AG04450 (cell line): ENCODE results near the gene CENPM. TPM values are rescaled to one million over a fixed set of nuclear protein-coding genes. Genes with fewer than 3 reads are reported as not detected.

Experiments
- CTCF ChIA-PET: fragments of 300-600, 350-600 bp; formaldehyde crosslinking; extraction: SDS; loops from one replicate; lab custom pipeline; 2022; ENCODE audit warnings: antibody characterized with exemption, inconsistent platforms; lab: Charles Lee
- POLR2A ChIA-PET: fragments of 350-600 bp; formaldehyde crosslinking; extraction: SDS; loops from one replicate; lab custom pipeline; 2021; ENCODE audit warnings: antibody characterized with exemption, inconsistent platforms; lab: Yijun Ruan, JAX
- DNase-seq: peaks from one replicate; pipeline ENCODE4 v3.0.0-alpha.2; 2011; ENCODE audit warnings: low read depth, low spot score
- H3K27ac ChIP-seq: one replicate; pipeline ENCODE4 v1.5.1; 2012; ENCODE audit warnings: low read depth, low read length, control low read depth
- H3K27me3 ChIP-seq: one replicate; pipeline ENCODE4 v1.6.0; 2012; ENCODE audit warnings: low read length; ENCODE audit not compliant: control insufficient read depth, insufficient read depth
- H3K4me3 ChIP-seq: 2 replicates; pipeline ENCODE4 v1.5.1; 2011; ENCODE audit warnings: mild to moderate bottlenecking, low read depth, low read length, control low read depth
- H3K9me3 ChIP-seq: 2 replicates; pipeline ENCODE4 v1.5.1; 2012; ENCODE audit warnings: low read length; ENCODE audit not compliant: control insufficient read depth, insufficient read depth
- CTCF ChIP-seq: IDR thresholded peaks from 2 replicates; pipeline ENCODE4 v1.5.1; 2011; ENCODE audit warnings: low read depth, low read length, control low read depth, inconsistent platforms
- polyA plus RNA-seq: library from polyadenylated mRNA; depleted of rRNA; stranded (reverse); fragments of >200 nt; gene quantifications from 2 replicates; pipeline ENCODE4 v1.2.3, GENCODE V29; 2011

The CENPM gene
- polyA plus RNA-seq, 1 experiment: 5.1 TPM

- H3K4me3 ChIP-seq: no peak overlapping the region
- peaks cover 8% of the 10 kb centered on the region for H3K27me3 ChIP-seq
- POLR2A ChIA-PET: no interaction called here
- TF ChIP-seq CTCF: no peak
- CTCF ChIA-PET: no interaction called here
- no peak for DNase-seq
- no peak overlapping the region for H3K27ac ChIP-seq
- no peaks in the 10 kb centered on the region for H3K9me3 ChIP-seq
Observed at GRCh38 chr22:41964112-41964491, 17.1 kb upstream of the CENPM start.

GRCh38 chr22:41963453-41964111 lies 16.6 kb upstream of the CENPM start:
- Histone ChIP-seq H3K4me3 (no peak overlapping the region), H3K27me3 (peaks cover 7% of the 10 kb centered on the region), H3K9me3 (no peaks in the 10 kb centered on the region), H3K27ac (no peak overlapping the region)
- POLR2A ChIA-PET: no interaction called here
- DNase-seq: no peak
- CTCF ChIA-PET: interaction anchor here (0.6 to 1.0 kb wide), 2 partner anchors 126 to 266 kb away, joined by 3 to 4 read pairs; no protein-coding TSS in a partner anchor
- no peak for TF ChIP-seq CTCF

GRCh38 chr22:41957941-41958556 lies 11.1 kb upstream of the CENPM start:
- Histone ChIP-seq H3K9me3 (no peaks in the 10 kb centered on the region; the same call in 1 of the 2 replicates), H3K27me3 (peaks cover 7% of the 10 kb centered on the region), H3K4me3 (no peak overlapping the region), H3K27ac (no peak overlapping the region)
- DNase-seq: no peak
- no peak for TF ChIP-seq CTCF
- CTCF ChIA-PET: interaction anchor here (0.6 to 1.9 kb wide), 4 partner anchors 9 to 260 kb away, joined by 3 to 11 read pairs (median 3); partner anchors contain the start of gene CENPM
- POLR2A ChIA-PET: no interaction called here

- no peaks in the 10 kb centered on the region for H3K27me3 ChIP-seq
- CTCF ChIA-PET: interaction anchor here (0.9 to 1.4 kb wide), 2 partner anchors 206 to 255 kb away, joined by 3 to 4 read pairs; no protein-coding TSS in a partner anchor
- H3K27ac ChIP-seq: no peak overlapping the region
- H3K4me3 ChIP-seq: no peak overlapping the region
- DNase-seq: no peak
- no peak for TF ChIP-seq CTCF
- POLR2A ChIA-PET: no interaction called here
- H3K9me3 ChIP-seq: no peaks in the 10 kb centered on the region
Observed at GRCh38 chr22:41952713-41953112, 5.8 kb upstream of the CENPM start.

GRCh38 chr22:41951898-41952474 lies 5.0 kb upstream of the CENPM start, which contains the start of gene SMIM45:
Gene SMIM45, plus strand, starts transcription at chr22:41952150.
- TF ChIP-seq CTCF: no peak
- no peaks in the 10 kb centered on the region for H3K27me3 ChIP-seq
- H3K4me3 ChIP-seq: no peak within 1 kb of the TSS
- H3K9me3 ChIP-seq: no peaks in the 10 kb centered on the region
- CTCF ChIA-PET: interaction anchor here (0.9 to 2.0 kb wide), 3 partner anchors 11 to 255 kb away, joined by 3 to 6 read pairs (median 4); no protein-coding TSS in a partner anchor
- no peak for DNase-seq
- POLR2A ChIA-PET: no interaction called here
- H3K27ac ChIP-seq: no peak within 1 kb of the TSS
